ENCODE data around the gene PLSCR5.

The PLSCR5 gene

DNA sequence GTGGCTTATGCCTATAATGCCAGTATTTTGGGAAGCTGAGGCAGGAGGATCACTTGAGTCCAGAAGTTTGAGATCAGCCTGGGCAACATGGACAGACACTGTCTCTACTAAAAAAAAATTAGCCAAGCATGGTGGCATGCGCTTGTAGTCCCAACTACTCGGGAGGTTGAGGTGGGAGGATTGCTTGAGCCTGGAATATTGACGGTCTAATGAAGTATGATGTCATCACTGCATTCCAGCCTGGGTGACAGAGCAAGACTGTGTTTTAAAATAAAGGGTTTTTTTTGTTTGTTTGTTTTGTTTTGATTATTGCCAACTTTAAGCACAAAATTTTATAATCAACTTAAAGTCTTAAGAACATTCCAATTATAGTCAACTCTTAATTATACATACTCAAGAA is 67.5 kb downstream of the PLSCR5 start:
- TF ChIP-seq, protein P1, sequence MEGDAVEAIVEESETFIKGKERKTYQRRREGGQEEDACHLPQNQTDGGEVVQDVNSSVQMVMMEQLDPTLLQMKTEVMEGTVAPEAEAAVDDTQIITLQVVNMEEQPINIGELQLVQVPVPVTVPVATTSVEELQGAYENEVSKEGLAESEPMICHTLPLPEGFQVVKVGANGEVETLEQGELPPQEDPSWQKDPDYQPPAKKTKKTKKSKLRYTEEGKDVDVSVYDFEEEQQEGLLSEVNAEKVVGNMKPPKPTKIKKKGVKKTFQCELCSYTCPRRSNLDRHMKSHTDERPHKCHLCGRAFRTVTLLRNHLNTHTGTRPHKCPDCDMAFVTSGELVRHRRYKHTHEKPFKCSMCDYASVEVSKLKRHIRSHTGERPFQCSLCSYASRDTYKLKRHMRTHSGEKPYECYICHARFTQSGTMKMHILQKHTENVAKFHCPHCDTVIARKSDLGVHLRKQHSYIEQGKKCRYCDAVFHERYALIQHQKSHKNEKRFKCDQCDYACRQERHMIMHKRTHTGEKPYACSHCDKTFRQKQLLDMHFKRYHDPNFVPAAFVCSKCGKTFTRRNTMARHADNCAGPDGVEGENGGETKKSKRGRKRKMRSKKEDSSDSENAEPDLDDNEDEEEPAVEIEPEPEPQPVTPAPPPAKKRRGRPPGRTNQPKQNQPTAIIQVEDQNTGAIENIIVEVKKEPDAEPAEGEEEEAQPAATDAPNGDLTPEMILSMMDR (IDR thresholded peaks at IDR 0.05; ENCODE audit: low read depth, low read length, missing control alignments): no peak
- no peak overlapping the region for H3K27ac ChIP-seq
- H3K27me3 ChIP-seq (replicated peaks): no peaks in the 10 kb centered on the region
- no peak overlapping the region for H3K4me3 ChIP-seq (ENCODE audit: low read depth, low read length)
- DNase-seq: no peak
- in situ Hi-C loops (cut with HindIII; ENCODE audit: low pct_ligation_motif_present, low sequenced_read_pairs): no loop called here
- no peaks in the 10 kb centered on the region for H3K36me3 ChIP-seq (replicated peaks)

DNA sequence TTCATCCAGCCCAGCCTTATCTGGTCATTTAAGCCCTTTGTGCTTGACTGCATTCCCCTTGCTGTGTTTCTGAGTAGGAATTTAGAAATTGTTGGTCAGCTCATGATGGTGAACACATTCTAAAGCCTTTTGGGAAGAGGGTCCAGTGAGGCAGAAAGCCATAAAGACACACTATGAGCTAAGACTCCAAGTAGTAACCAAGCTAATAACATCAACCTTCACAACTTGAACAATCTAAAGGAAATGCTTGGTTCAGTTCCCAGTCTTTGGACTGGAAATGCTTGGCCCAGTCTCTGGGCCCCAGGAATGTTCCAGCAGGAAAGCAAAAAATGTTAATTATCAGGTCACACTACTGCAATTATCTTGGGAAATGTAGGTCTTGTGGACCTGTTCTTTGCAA is 68.5 kb downstream of the PLSCR5 start:
- in situ Hi-C loops (cut with HindIII; ENCODE audit: low pct_ligation_motif_present, low sequenced_read_pairs): no loop called here
- H3K4me3 ChIP-seq (ENCODE audit: low read depth, low read length): no peak overlapping the region
- no peaks in the 10 kb centered on the region for H3K27me3 ChIP-seq (replicated peaks)
- no peaks in the 10 kb centered on the region for H3K36me3 ChIP-seq (replicated peaks)
- no peak for DNase-seq
- TF ChIP-seq, protein P1 (IDR thresholded peaks at IDR 0.05; ENCODE audit: low read depth, low read length, missing control alignments): no peak
- no peak overlapping the region for H3K27ac ChIP-seq

All from brain microvascular endothelial cell (primary cell).